Forelimb muscle (tissue), 1 donor: Measurements from ENCODE around the gene TMEM236. TPM values are rescaled to one million over a fixed set of nuclear protein-coding genes. Genes with fewer than 3 reads are reported as not detected.
A peak's percentile ranks its signal among the peaks of the same experiment; 100 is the strongest.

Source experiments
- DNase-seq: peaks from one replicate; pipeline ENCODE4 v3.0.0-alpha.2; 2013; ENCODE audit warnings: low read depth
- polyA plus RNA-seq: library from polyadenylated mRNA; unstranded; fragments of 120-200 nt; gene quantifications from one replicate; pipeline ENCODE4 v1.2.1, GENCODE V29; 2013; ENCODE audit not compliant: insufficient read length

The TMEM236 gene
- polyA plus RNA-seq, 1 donor: 0.46 TPM

DNA sequence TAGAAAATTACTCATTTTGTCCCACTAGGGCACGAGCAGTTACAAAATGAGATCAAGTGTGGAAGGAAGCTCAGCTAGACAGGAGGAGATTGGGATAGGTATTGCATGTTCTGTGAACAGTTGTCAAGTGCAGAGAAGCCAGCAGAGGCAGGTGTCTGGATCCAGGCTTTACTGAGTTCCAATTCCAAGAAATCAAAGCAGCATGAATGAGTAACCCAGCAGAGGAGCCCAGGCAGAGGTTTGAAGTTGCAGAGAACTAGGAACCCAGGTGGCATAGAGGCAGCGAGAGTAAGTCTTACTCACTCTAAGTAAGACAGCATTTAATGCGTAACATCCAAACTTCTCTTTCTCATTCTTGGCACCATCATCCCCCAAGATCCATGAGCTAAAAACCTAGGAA lies 68.9 kb downstream of the TMEM236 start:
- DNase-seq: no peak

GRCh38 chr10:17821893-17822292 lies 69.9 kb downstream of the TMEM236 start:
- no peak for DNase-seq

DNA sequence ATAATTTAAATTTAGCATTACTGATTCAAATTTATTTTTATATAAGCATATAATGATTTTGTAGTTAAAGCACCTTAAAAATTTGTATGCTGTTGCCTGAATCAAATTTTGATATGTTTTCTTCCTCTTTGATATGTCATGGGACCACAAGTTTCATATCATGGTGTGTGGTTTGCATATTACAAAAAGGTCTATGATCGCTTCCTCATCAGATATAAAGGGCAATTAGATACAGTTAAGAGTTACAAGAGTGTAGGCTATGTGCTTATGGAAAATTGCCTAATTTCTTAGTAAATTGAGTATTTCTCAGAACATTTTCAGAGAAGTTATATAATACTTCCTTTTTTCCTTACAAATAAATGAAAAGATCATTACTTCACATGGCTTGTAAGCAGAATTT lies 79.3 kb downstream of the TMEM236 start:
- DNase-seq: no peak

DNA sequence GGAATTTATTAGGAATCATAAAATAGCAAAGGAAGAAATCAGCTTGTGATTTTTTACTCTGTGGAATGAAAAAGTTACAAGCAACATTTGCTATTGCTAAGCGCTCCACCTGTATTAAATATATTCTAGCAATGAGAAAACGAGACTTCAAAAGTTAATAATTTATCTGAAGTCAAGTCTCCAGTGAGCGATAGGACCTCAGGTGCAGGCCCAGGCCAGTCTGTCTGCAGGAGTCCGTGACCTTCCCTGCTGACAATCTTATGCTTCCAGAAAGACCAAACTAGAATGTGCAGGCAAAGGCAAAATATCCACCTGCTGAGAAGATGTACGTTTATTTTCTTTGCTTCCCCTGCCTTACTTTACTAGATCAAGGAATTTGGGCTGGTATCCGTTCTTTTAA lies 79.9 kb downstream of the TMEM236 start:
- DNase-seq: no peak

GRCh38 chr10:17833656-17834055 lies 81.7 kb downstream of the TMEM236 start:
- no peak for DNase-seq

- no peak for DNase-seq
Measured at GRCh38 chr10:17835688-17836087, 83.7 kb downstream of the TMEM236 start.

DNA sequence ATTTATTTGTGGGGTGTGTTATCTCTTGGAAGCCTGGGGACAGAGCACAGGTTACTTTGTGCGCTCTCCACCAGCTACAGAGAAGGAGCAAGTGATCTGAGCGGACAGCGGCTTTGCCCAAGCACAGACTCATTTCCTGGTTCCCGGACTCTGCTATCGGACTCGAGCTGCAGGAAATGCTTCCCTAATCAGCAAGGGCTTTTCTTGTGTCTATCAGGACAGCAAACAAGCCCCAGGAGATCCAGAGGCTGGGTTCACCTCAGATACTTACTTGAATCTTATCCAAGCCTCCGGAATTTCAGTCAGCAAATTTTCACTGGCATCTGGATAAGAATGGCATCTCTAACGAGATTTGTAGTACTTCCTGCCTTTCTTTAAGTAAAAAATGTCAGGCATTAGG lies 84.9 kb downstream of the TMEM236 start:
- no peak for DNase-seq

DNA sequence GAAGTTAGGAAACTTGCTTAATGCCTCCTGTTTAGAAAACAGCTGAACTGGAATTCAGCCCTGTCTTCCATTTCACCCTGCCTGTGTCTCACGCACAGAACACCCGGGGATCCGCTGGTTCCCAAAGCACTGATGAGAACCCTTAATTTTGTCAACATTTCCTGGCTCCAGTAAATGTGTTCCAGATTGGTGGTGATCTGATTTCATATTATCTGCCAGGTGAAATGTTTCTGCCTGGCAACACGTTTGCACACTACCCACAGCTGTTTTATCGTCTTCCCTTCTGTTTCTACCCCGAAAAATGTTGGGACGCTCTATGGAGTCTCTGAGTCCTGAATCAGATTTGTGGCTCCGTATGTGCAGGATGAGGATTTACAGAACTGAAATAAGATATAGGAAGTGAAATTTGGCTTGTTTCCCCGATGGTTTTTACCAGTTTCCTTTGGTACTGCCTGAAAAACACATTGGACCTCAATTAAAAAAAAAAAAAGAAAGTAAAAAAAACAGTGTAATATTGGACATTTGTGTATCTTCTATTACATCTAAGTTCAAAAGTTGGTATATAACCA lies 86.2 kb downstream of the TMEM236 start:
- DNase-seq: peak; percentile 16

GRCh38 chr10:17841050-17841449 lies 89.0 kb downstream of the TMEM236 start:
- DNase-seq: no peak

DNA sequence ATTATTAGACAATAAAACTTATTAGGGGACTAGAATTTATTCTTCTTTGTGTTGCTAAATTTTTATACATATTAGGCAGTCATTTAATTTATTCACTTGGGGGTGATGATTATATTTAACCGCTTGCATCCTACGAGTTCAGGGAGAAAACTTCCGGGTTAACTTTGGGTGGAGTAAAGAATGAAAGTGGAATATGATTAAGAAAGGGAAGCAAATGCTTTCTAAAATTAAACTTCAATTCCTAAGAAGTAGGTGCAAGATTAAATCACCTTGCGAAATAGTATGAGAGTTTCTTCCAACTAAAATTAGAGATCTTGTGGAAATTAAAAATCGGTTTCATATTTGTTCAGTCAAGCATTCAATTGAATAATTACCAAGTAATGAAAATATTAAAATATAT lies 90.6 kb downstream of the TMEM236 start:
- DNase-seq: no peak

GRCh38 chr10:17847585-17848296 lies 95.7 kb downstream of the TMEM236 start:
- DNase-seq: peak; percentile 9

DNA sequence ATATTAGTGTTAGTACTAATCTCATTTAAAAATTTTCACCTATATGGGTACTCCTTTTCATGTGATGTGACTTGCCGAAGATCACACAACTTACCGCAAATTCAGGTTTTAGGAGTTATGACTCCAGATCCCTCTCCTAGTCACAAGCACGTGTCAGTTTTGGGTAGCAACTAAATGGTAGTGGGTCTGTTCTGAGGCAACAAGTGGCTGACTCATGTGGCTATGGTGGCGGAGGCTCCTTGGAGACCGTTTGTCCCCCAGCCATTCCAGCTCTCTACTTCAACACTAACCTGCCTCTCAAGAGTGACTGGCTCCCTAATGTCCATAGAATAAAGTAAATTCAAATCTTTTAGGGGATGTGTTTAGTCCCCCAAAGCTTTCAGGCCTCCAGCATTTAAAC lies 96.6 kb downstream of the TMEM236 start:
- DNase-seq: no peak

Other genes starting within 250 kb of the TMEM236 start
- 168 TPM for gene HACD1, start 134.8 kb upstream of the TMEM236 start, polyA plus RNA-seq
- gene STAM, start 108.0 kb upstream of the TMEM236 start, polyA plus RNA-seq: 20.8 TPM
- 14.5 TPM for gene MRC1, start 57.1 kb downstream of the TMEM236 start, polyA plus RNA-seq
- not detected for gene SLC39A12, start 199.7 kb downstream of the TMEM236 start, polyA plus RNA-seq